Spleen (tissue), 11 donors: ENCODE data around the gene IFFO2. TPM values are rescaled to one million over a fixed set of nuclear protein-coding genes. Genes with fewer than 3 reads are reported as not detected.

Experiments used
- DNase-seq: peaks from one replicate; pipeline ENCODE4 v3.0.0-alpha.2; 2020
- H3K27ac ChIP-seq, 8 donors: fragments of 200-600 bp; sonication (generic) in 7 of 8; 1 replicate in 4 of 8; 2 replicates in 4 of 8; pipeline versions ENCODE4 v1.5.0 to v1.8.0; 2016 to 2021; ENCODE audit warnings: inconsistent platforms in 4 of 8, mild to moderate bottlenecking in 4 of 8, moderate library complexity in 1 of 8
- H3K27me3 ChIP-seq, 7 donors: fragments of 200-600 bp; sonication (generic) in 6 of 7; replicated peaks in 1 of 7; 1 replicate in 4 of 7; 2 replicates in 3 of 7; pipeline versions ENCODE4 v1.5.0 to v1.8.0; 2016 to 2021; ENCODE audit warnings: inconsistent platforms in 3 of 7, mild to moderate bottlenecking in 1 of 7
- H3K36me3 ChIP-seq, 6 donors: fragments of 200-600 bp; sonication (generic) in 5 of 6; 1 replicate in 4 of 6; 2 replicates in 2 of 6; pipeline versions ENCODE4 v1.5.0 to v1.8.0; 2016 to 2021; ENCODE audit warnings: inconsistent platforms in 2 of 6
- H3K4me1 ChIP-seq, 6 donors: fragments of 200-600 bp; sonication (generic) in 5 of 6; 1 replicate in 3 of 6; 2 replicates in 3 of 6; pipeline versions ENCODE4 v1.5.0 to v1.8.0; 2016 to 2021; ENCODE audit warnings: inconsistent platforms in 3 of 6
- H3K4me3 ChIP-seq, 8 donors: fragments of 200-600 bp; sonication (generic) in 7 of 8; 1 replicate in 4 of 8; 2 replicates in 4 of 8; pipeline versions ENCODE4 v1.5.0 to v1.8.0; 2016 to 2021; ENCODE audit warnings: inconsistent platforms in 4 of 8, mild to moderate bottlenecking in 4 of 8, moderate library complexity in 2 of 8
- H3K9me3 ChIP-seq, 8 donors: fragments of 200-600 bp; sonication (generic) in 7 of 8; 1 replicate in 4 of 8; 2 replicates in 4 of 8; pipeline versions ENCODE4 v1.5.0 to v1.8.0; 2016 to 2021; ENCODE audit warnings: inconsistent platforms in 4 of 8
- CTCF ChIP-seq, 11 experiments: fragments of 200-600 bp in 7 of 11; fragments of 450-650 bp in 4 of 11; sonication (generic) in 4 of 11; IDR thresholded peaks in 8 of 11; conservative IDR thresholded peaks in 3 of 11; 1 replicate in 7 of 11; 2 replicates in 4 of 11; pipeline versions ENCODE4 v1.4.0 to v1.8.0; 2016 to 2021; ENCODE audit warnings: antibody characterized with exemption in 11 of 11, inconsistent platforms in 4 of 11, mild to moderate bottlenecking in 1 of 11
- POLR2A ChIP-seq, 3 donors: fragments of 450-650 bp; IDR thresholded peaks; one replicate each; pipeline ENCODE4 v1.5.1; 2017; ENCODE audit warnings: antibody characterized with exemption in 3 of 3, mild to moderate bottlenecking in 1 of 3
- POLR2AphosphoS5 ChIP-seq, 3 donors: sonication (generic); formaldehyde crosslinking; IDR thresholded peaks; one replicate each; pipeline ENCODE4 v1.5.1; 2017; ENCODE audit warnings: antibody characterized with exemption in 3 of 3
- WGBS, 5 donors: extraction: QIAGEN DNeasy Blood & Tissue Kit in 3 of 5; methylation state at CpG; one replicate each; pipeline versions ENCODE4 v1.1.5 to v1.1.7; 2013 to 2018; 5-methylcytosine and 5-hydroxymethylcytosine counted together
- intact Hi-C: fragments of 100-400 bp; cut with DNase I; formaldehyde crosslinking; loops from one replicate; pipeline ENCODE4 v1.15.0; 2023; ENCODE audit warnings: low total_unique reads
- polyA plus RNA-seq, 3 donors: library from polyadenylated mRNA; stranded (reverse); fragments of 200-250 nt; gene quantifications; one replicate each; pipeline ENCODE4 v1.2.1, GENCODE V29; 2013
- total RNA-seq, 7 donors: library from RNA; depleted of rRNA in 3 of 7; stranded (reverse); fragments of >200 nt in 3 of 7; fragmentation: NEBNext Ultra II Directional in 4 of 7; extraction: Animal tissue kit (Norgen Biotek cat#: 25700) in 4 of 7; gene quantifications; one replicate each; pipeline versions ENCODE4 v1.1.0 to v1.2.1, GENCODE V29; 2016 to 2021
- donor health status: healthy with polysubstance abuse.
- donor health status: DM: no; HTN: no; CAD: no; lungs with moderate emphysema.
- donor health status: DM: no; HTN: no; CAD: no.
- donor health status: Bipolar disorder and iron deficiency.
- donor health status: healthy.
- donor health status: DM: no; HTN: no; CAD: no.
- donor health status: DM: yes; HTN: yes; CAD: no.

Gene IFFO2
- total and polyA plus RNA-seq, 10 donors, result 2.7 to 19.7 (median 14.8) TPM

- no peak for TF ChIP-seq CTCF (IDR thresholded peaks at IDR 0.05 in 8 of 11, conservative IDR thresholded peaks at IDR 0.05 in 3 of 11)
- no peak for TF ChIP-seq POLR2A (IDR thresholded peaks at IDR 0.05)
- TF ChIP-seq POLR2AphosphoS5 (IDR thresholded peaks at IDR 0.05), result no peak
- H3K27ac ChIP-seq, result peak overlapping the region in 1 of 8 donors; percentile 11
- DNase-seq, result no peak
These were observed 65.6 kb downstream of the IFFO2 start for GRCh38 chr1:18890706-18891425.

DNA sequence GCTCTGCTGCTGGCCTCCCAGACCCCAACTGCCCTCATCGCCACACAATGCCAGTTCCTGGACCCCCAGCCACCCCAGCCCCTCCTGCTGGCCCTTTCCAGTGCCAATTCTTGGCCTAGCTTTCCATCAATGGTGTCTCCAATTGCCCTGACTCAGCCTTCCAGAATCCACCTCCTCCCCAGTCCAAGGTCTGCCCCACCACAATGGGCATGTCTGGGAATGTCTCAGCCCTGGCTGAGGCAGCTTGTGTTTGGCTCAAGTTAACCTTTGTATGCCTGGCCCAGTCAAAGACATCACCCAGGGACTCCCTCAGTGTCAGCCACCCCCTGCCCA, 70.5 kb downstream of the IFFO2 start:
- Histone ChIP-seq H3K27ac (no peak overlapping the region), H3K36me3 (peaks cover 0 to 86% (median 11%) of the 10 kb centered on the region in 6 donors), H3K9me3 (no peaks in the 10 kb centered on the region), H3K27me3 (no peaks in the 10 kb centered on the region), H3K4me3 (no peak overlapping the region), H3K4me1 (peaks cover 0 to 3% (median 0%) of the 10 kb centered on the region in 6 donors)
- 92 to 100% (median 100%) methylated on average over 1 of the region's 1 CpG for WGBS, 5 donors
- intact Hi-C loops, result no loop called here
- no peak for DNase-seq
- no peak for TF ChIP-seq POLR2AphosphoS5 (IDR thresholded peaks at IDR 0.05)
- no peak for TF ChIP-seq POLR2A (IDR thresholded peaks at IDR 0.05)
- TF ChIP-seq CTCF (IDR thresholded peaks at IDR 0.05 in 8 of 11, conservative IDR thresholded peaks at IDR 0.05 in 3 of 11), result no peak

More at GRCh38 chr1:18890706-18891425, 65.6 kb downstream of the IFFO2 start:
- no peak overlapping the region for H3K4me3 ChIP-seq
- H3K27me3 ChIP-seq, result no peaks in the 10 kb centered on the region
- peaks cover 0 to 33% (median 10%) of the 10 kb centered on the region in 6 donors for H3K4me1 ChIP-seq
- 59 to 81% (median 70%) methylated on average over 5 to 6 of the region's 6 CpGs for WGBS, 5 donors
- peaks cover 0 to 50% (median 0%) of the 10 kb centered on the region in 6 donors for H3K36me3 ChIP-seq
- intact Hi-C loops, result no loop called here
- H3K9me3 ChIP-seq, result no peaks in the 10 kb centered on the region

- H3K9me3 ChIP-seq, result no peaks in the 10 kb centered on the region
- no peak overlapping the region for H3K4me3 ChIP-seq
- H3K27me3 ChIP-seq, result no peaks in the 10 kb centered on the region
- 89 to 94% (median 93%) methylated on average over 12 to 17 of the region's 17 CpGs for WGBS, 5 donors
- no peak overlapping the region for H3K27ac ChIP-seq
- intact Hi-C loops, result no loop called here
- no peaks in the 10 kb centered on the region for H3K4me1 ChIP-seq
- peaks cover 0 to 91% (median 11%) of the 10 kb centered on the region in 6 donors for H3K36me3 ChIP-seq
- TF ChIP-seq POLR2A (IDR thresholded peaks at IDR 0.05) (no peak), POLR2AphosphoS5 (IDR thresholded peaks at IDR 0.05) (no peak), CTCF (IDR thresholded peaks at IDR 0.05 in 8 of 11, conservative IDR thresholded peaks at IDR 0.05 in 3 of 11) (no peak)
- DNase-seq, result no peak
These were observed 71.0 kb downstream of the IFFO2 start for GRCh38 chr1:18885311-18886002.

DNA sequence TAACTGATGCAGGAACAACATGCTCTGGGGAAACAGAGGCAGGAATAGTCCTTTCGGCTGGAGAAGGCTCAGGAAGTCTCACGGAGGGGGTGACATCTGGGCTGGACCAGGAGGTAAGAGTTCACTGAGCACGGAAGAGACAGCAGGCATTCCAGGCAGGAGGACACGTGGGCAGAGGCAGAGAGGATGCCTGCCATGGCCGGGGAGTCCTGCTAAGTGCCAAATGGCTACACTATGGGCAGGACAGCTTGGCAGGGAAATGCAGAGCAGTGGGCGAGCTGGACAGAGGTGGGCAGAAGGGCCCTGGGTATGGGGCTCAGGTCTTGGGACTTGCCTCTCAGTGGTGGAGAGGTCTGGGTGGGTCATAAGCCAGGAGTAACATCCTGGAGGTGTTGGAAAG, 71.7 kb downstream of the IFFO2 start:
- no peak for DNase-seq
- H3K4me3 ChIP-seq, result no peak overlapping the region
- peaks cover 0 to 92% (median 11%) of the 10 kb centered on the region in 6 donors for H3K36me3 ChIP-seq
- intact Hi-C loops, result no loop called here
- no peaks in the 10 kb centered on the region for H3K9me3 ChIP-seq
- WGBS, 5 donors, result 77 to 86% (median 81%) methylated on average over 6 of the region's 6 CpGs
- no peak overlapping the region for H3K27ac ChIP-seq
- H3K4me1 ChIP-seq, result no peaks in the 10 kb centered on the region
- TF ChIP-seq POLR2AphosphoS5 (IDR thresholded peaks at IDR 0.05) (no peak), POLR2A (IDR thresholded peaks at IDR 0.05) (no peak), CTCF (IDR thresholded peaks at IDR 0.05 in 8 of 11, conservative IDR thresholded peaks at IDR 0.05 in 3 of 11) (no peak)
- no peaks in the 10 kb centered on the region for H3K27me3 ChIP-seq
